SHP77 (cell line): ENCODE results near the gene TRIM34.
"Not testable (repeated sequence)": the region's sequence is repeated elsewhere in the genome, so short reads cannot be mapped to it uniquely, and the experiment has no call there.

Experiments used
- DNase-seq, 2 experiments: peaks; one replicate each; lab custom pipeline; 2025; lab: John Stamatoyannopoulos, UW

The TRIM34 gene

GRCh38 chr11:5620651-5621521 lies 3.9 kb upstream of the TRIM34 start:
- DNase-seq, result peak in 1 of 2 experiments; percentile 3

GRCh38 chr11:5621580-5621979 lies 3.2 kb upstream of the TRIM34 start:
- no peak for DNase-seq

- no peak for DNase-seq
These were observed 2.0 kb upstream of the TRIM34 start for GRCh38 chr11:5622802-5623201.

- DNase-seq, result no peak
These were observed 480 bp downstream of the TRIM34 start for GRCh38 chr11:5625281-5625680.

GRCh38 chr11:5626196-5626595 lies 1.4 kb downstream of the TRIM34 start:
- no peak for DNase-seq

GRCh38 chr11:5631417-5631816 lies 6.6 kb downstream of the TRIM34 start:
- no peak for DNase-seq

GRCh38 chr11:5631969-5632635 lies 7.3 kb downstream of the TRIM34 start:
- no peak for DNase-seq

GRCh38 chr11:5639953-5640352 lies 15.2 kb downstream of the TRIM34 start:
- no peak for DNase-seq

- no peak for DNase-seq
These were observed 18.8 kb downstream of the TRIM34 start for GRCh38 chr11:5643585-5643984.

GRCh38 chr11:5646139-5646538 lies 21.3 kb downstream of the TRIM34 start:
- no peak for DNase-seq

- DNase-seq, result no peak
These were observed 30.7 kb downstream of the TRIM34 start for GRCh38 chr11:5655474-5655873.

- not testable (repeated sequence) for DNase-seq
These were observed 32.2 kb downstream of the TRIM34 start for GRCh38 chr11:5656956-5657355.

- no peak for DNase-seq
These were observed 33.5 kb downstream of the TRIM34 start for GRCh38 chr11:5658318-5658717.

GRCh38 chr11:5663511-5663910 lies 38.7 kb downstream of the TRIM34 start:
- DNase-seq, result no peak

- no peak for DNase-seq
These were observed 40.3 kb downstream of the TRIM34 start for GRCh38 chr11:5665051-5665570.

- no peak for DNase-seq
These were observed 41.1 kb downstream of the TRIM34 start for GRCh38 chr11:5665746-5666401.

- no peak for DNase-seq
These were observed 41.6 kb downstream of the TRIM34 start for GRCh38 chr11:5666402-5666793.

- DNase-seq, result no peak
These were observed 47.0 kb downstream of the TRIM34 start for GRCh38 chr11:5671831-5672230.

GRCh38 chr11:5674391-5674790 lies 49.6 kb downstream of the TRIM34 start:
- no peak for DNase-seq

GRCh38 chr11:5679811-5680210 lies 55.0 kb downstream of the TRIM34 start:
- no peak for DNase-seq

GRCh38 chr11:5682890-5683441 lies 58.2 kb downstream of the TRIM34 start:
- not testable (repeated sequence) for DNase-seq

- DNase-seq, result not testable (repeated sequence)
These were observed 58.8 kb downstream of the TRIM34 start for GRCh38 chr11:5683620-5684019.
